H9 (cell line): ENCODE measurements around the gene SMARCD2. TPM values are rescaled to one million over a fixed set of nuclear protein-coding genes. Genes with fewer than 3 reads are reported as not detected.

Source experiments
- DNase-seq: peaks from one replicate; pipeline ENCODE4 v3.0.0-alpha.2; 2017
- H2AFZ ChIP-seq: one replicate; pipeline ENCODE4 v1.6.1; 2013; ENCODE audit warnings: mild to moderate bottlenecking, low read length, control low read depth, moderate library complexity
- H2AK5ac ChIP-seq: 2 replicates; pipeline ENCODE4 v1.6.1; 2013; ENCODE audit warnings: low read length, control low read depth, mixed read lengths; ENCODE audit not compliant: insufficient read length
- H2BK120ac ChIP-seq: one replicate; pipeline ENCODE4 v1.6.1; 2013; ENCODE audit warnings: low read depth, mild to moderate bottlenecking, low read length, control low read depth, inconsistent platforms; ENCODE audit not compliant: poor library complexity, severe bottlenecking
- H2BK12ac ChIP-seq: 2 replicates; pipeline ENCODE4 v1.6.1; 2013; ENCODE audit warnings: low read length, control low read depth, mixed read lengths, low read depth; ENCODE audit not compliant: insufficient read length
- H2BK15ac ChIP-seq: 2 replicates; pipeline ENCODE4 v1.6.1; 2013; ENCODE audit warnings: low read depth, low read length, control low read depth
- H2BK20ac ChIP-seq: one replicate; pipeline ENCODE4 v1.6.1; 2013; ENCODE audit warnings: low read depth, mild to moderate bottlenecking, low read length, control low read depth, inconsistent platforms; ENCODE audit not compliant: poor library complexity, severe bottlenecking
- H2BK5ac ChIP-seq: 2 replicates; pipeline ENCODE4 v1.6.1; 2013; ENCODE audit warnings: low read length, control low read depth, mixed read lengths; ENCODE audit not compliant: insufficient read length
- H3K14ac ChIP-seq: 2 replicates; pipeline ENCODE4 v1.6.1; 2013; ENCODE audit warnings: low read length, control low read depth; ENCODE audit not compliant: insufficient read depth
- H3K18ac ChIP-seq: 2 replicates; pipeline ENCODE4 v1.6.1; 2013; ENCODE audit warnings: low read depth, mild to moderate bottlenecking, mixed read lengths, low read length, control low read depth; ENCODE audit not compliant: insufficient read length
- H3K23ac ChIP-seq: 2 replicates; pipeline ENCODE4 v1.6.1; 2013; ENCODE audit warnings: low read length, control low read depth, mixed read lengths, low read depth; ENCODE audit not compliant: insufficient read length
- H3K23me2 ChIP-seq: 2 replicates; pipeline ENCODE4 v1.6.1; 2013; ENCODE audit warnings: low read depth, mild to moderate bottlenecking, mixed read lengths, low read length, control low read depth; ENCODE audit not compliant: insufficient read length, poor library complexity, severe bottlenecking
- H3K27ac ChIP-seq: 2 replicates; pipeline ENCODE4 v1.5.1; 2013; ENCODE audit warnings: low read length, control low read depth, mixed read lengths, low read depth; ENCODE audit not compliant: insufficient read length
- H3K27me3 ChIP-seq: 2 replicates; pipeline ENCODE4 v1.6.1; 2013; ENCODE audit warnings: low read length, control low read depth, inconsistent platforms; ENCODE audit not compliant: insufficient read depth
- H3K4ac ChIP-seq: 2 replicates; pipeline ENCODE4 v1.6.1; 2013; ENCODE audit warnings: low read depth, mild to moderate bottlenecking, control low read depth, inconsistent platforms, low read length, moderate library complexity
- H3K4me1 ChIP-seq: 2 replicates; pipeline ENCODE4 v1.6.1; 2013; ENCODE audit warnings: low read length, control low read depth, inconsistent platforms; ENCODE audit not compliant: insufficient read depth
- H3K4me2 ChIP-seq: 2 replicates; pipeline ENCODE4 v1.6.1; 2013; ENCODE audit warnings: low read length, control low read depth, mixed read lengths; ENCODE audit not compliant: insufficient read length, insufficient read depth
- H3K56ac ChIP-seq: 2 replicates; pipeline ENCODE4 v1.6.1; 2013; ENCODE audit warnings: low read depth, mild to moderate bottlenecking, mixed read lengths, low read length, control low read depth; ENCODE audit not compliant: insufficient read length
- H3K79me1 ChIP-seq: 2 replicates; pipeline ENCODE4 v1.6.1; 2013; ENCODE audit warnings: low read depth, mild to moderate bottlenecking, moderate library complexity, low read length, control low read depth, inconsistent platforms; ENCODE audit not compliant: insufficient read depth, poor library complexity, severe bottlenecking
- H3K79me2 ChIP-seq: 2 replicates; pipeline ENCODE4 v1.6.1; 2013; ENCODE audit warnings: low read length, control low read depth, inconsistent platforms; ENCODE audit not compliant: insufficient read depth
- H3K9ac ChIP-seq: 2 replicates; pipeline ENCODE4 v1.6.1; 2013; ENCODE audit warnings: low read length, control low read depth, mixed read lengths; ENCODE audit not compliant: insufficient read length; ENCODE audit errors: extremely low read depth
- H3K9me3 ChIP-seq: one replicate; pipeline ENCODE4 v1.6.1; 2013; ENCODE audit warnings: low read depth, low read length, inconsistent platforms; ENCODE audit not compliant: control insufficient read depth
- H3T11ph ChIP-seq: one replicate; pipeline ENCODE4 v1.6.1; 2013; ENCODE audit warnings: mild to moderate bottlenecking, low read length, control low read depth, inconsistent platforms
- H4K20me1 ChIP-seq: one replicate; pipeline ENCODE4 v1.6.1; 2013; ENCODE audit not compliant: control insufficient read depth, insufficient read length, insufficient read depth
- H4K5ac ChIP-seq: 2 replicates; pipeline ENCODE4 v1.6.1; 2013; ENCODE audit warnings: low read depth, mild to moderate bottlenecking, mixed read lengths, low read length, control low read depth; ENCODE audit not compliant: insufficient read length
- H4K8ac ChIP-seq: replicated peaks from 2 replicates; pipeline ENCODE4 v1.6.1; 2013; ENCODE audit warnings: low read length, control low read depth, mixed read lengths, low read depth; ENCODE audit not compliant: insufficient read length
- H4K91ac ChIP-seq: 2 replicates; pipeline ENCODE4 v1.6.1; 2013; ENCODE audit warnings: low read depth, mild to moderate bottlenecking, moderate library complexity, mixed read lengths, low read length, control low read depth; ENCODE audit not compliant: insufficient read length
- H3K27ac Mint-ChIP-seq, 3 experiments: 2 replicates in 2 of 3; 3 replicates in 1 of 3; pipeline ENCODE4 v1.8.0; 2020 to 2021; ENCODE audit warnings: mixed read lengths in 3 of 3, mild to moderate bottlenecking in 1 of 3, moderate library complexity in 1 of 3
- H3K27me3 Mint-ChIP-seq: 2 replicates; pipeline ENCODE4 v1.8.0; 2021; ENCODE audit warnings: low read depth, mild to moderate bottlenecking, moderate library complexity, mixed read lengths
- H3K36me3 Mint-ChIP-seq, 3 experiments: 2 replicates in 2 of 3; 3 replicates in 1 of 3; pipeline ENCODE4 v1.8.0; 2020 to 2021; ENCODE audit warnings: low read depth in 3 of 3, mixed read lengths in 3 of 3; ENCODE audit not compliant: insufficient read depth in 1 of 3
- H3K4me1 Mint-ChIP-seq, 2 experiments: 2 replicates each; pipeline ENCODE4 v1.8.0; 2020; ENCODE audit warnings: mixed read lengths in 2 of 2
- H3K4me3 Mint-ChIP-seq, 2 experiments: 2 replicates in 1 of 2; 3 replicates in 1 of 2; pipeline ENCODE4 v1.8.0; 2020 to 2021; ENCODE audit warnings: mild to moderate bottlenecking in 2 of 2, mixed read lengths in 2 of 2, moderate library complexity in 1 of 2
- H3K9me3 Mint-ChIP-seq, 2 experiments: 2 replicates in 1 of 2; 3 replicates in 1 of 2; pipeline ENCODE4 v1.8.0; 2020; ENCODE audit warnings: mild to moderate bottlenecking in 2 of 2, mixed read lengths in 2 of 2, moderate library complexity in 1 of 2
- WGBS: extraction: QIAGEN DNeasy Blood & Tissue Kit; methylation state at CpG from one replicate; pipeline ENCODE4 v1.1.7; 2013; ENCODE audit warnings: missing lambda C conversion rate, low lambda C conversion rate, mixed read lengths; ENCODE audit not compliant: insufficient read length; ENCODE audit errors: extremely low coverage; 5-methylcytosine and 5-hydroxymethylcytosine counted together
- total RNA-seq: library from RNA; stranded (reverse); gene quantifications from 2 replicates; pipeline ENCODE4 v1.2.1, GENCODE V29; 2021
- TF ChIP-seq, protein P1 (sequence below): fragments of 200-600 bp; sonication (generic); conservative IDR thresholded peaks from 3 replicates; pipeline ENCODE4 v1.8.0; 2021; ENCODE audit warnings: antibody characterized with exemption, mild to moderate bottlenecking

The SMARCD2 gene
- total RNA-seq, 1 experiment from 2014 or later, result 68.9 TPM

DNA sequence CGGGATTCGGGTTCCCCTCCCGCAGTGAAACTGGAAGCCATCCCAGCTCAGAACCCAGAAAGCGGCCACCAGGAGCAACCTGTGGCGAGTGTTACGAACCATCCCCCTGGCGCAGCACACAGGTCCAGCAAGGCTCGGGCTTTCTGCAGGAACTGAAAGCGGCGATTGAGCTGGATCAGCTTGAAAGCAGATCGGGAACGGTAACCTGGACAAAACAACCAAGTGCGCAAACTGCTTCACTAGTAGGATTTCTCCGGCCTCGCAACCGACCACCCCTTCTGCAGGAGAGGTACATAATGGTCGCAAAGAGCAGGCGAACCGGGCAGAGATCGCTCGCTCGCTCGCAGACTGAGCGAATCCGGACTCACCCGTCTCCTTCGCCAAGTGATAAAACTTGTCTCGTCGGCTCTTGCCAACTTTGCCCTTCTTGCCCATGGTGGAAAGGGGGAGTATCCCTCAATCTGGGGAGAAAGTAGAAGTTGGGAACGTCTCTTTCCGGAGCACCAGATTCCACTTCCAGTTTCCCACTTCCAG lies 15.9 kb downstream of the SMARCD2 start:
- DNase-seq, result no peak
- Histone ChIP-seq H2BK20ac (no peak overlapping the region), H3K23me2 (peaks cover 6% of the 10 kb centered on the region), H3T11ph (no peak overlapping the region), H3K4me1 (no peaks in the 10 kb centered on the region), H2BK5ac (no peak overlapping the region), H3K79me1 (peaks cover 3% of the 10 kb centered on the region), H2AK5ac (no peak overlapping the region), H3K23ac (no peak overlapping the region), H3K9ac (peak overlapping the region; percentile 88), H4K20me1 (no peaks in the 10 kb centered on the region), H2BK12ac (no peak overlapping the region), H2AFZ (no peak overlapping the region), H4K5ac (no peak overlapping the region), H3K18ac (no peak overlapping the region), H3K27ac (no peak overlapping the region), H3K27me3 (no peaks in the 10 kb centered on the region), H2BK120ac (no peak overlapping the region), H3K14ac (no peak overlapping the region), H4K91ac (no peak overlapping the region), H4K8ac (no peak overlapping the region), H3K79me2 (peaks cover 8% of the 10 kb centered on the region; the same call in 1 of the 2 replicates), H2BK15ac (no peak overlapping the region), H3K9me3 (no peaks in the 10 kb centered on the region), H3K4ac (no peak overlapping the region), H3K56ac (no peak overlapping the region), H3K4me2 (peak overlapping the region; percentile 69)
- H3K9me3 Mint-ChIP-seq, result no peaks in the 10 kb centered on the region; a peak in 1 of 5 replicates
- peaks cover 70 to 96% (median 76%) of the 10 kb centered on the region in 3 experiments for H3K36me3 Mint-ChIP-seq
- TF ChIP-seq, protein P1, sequence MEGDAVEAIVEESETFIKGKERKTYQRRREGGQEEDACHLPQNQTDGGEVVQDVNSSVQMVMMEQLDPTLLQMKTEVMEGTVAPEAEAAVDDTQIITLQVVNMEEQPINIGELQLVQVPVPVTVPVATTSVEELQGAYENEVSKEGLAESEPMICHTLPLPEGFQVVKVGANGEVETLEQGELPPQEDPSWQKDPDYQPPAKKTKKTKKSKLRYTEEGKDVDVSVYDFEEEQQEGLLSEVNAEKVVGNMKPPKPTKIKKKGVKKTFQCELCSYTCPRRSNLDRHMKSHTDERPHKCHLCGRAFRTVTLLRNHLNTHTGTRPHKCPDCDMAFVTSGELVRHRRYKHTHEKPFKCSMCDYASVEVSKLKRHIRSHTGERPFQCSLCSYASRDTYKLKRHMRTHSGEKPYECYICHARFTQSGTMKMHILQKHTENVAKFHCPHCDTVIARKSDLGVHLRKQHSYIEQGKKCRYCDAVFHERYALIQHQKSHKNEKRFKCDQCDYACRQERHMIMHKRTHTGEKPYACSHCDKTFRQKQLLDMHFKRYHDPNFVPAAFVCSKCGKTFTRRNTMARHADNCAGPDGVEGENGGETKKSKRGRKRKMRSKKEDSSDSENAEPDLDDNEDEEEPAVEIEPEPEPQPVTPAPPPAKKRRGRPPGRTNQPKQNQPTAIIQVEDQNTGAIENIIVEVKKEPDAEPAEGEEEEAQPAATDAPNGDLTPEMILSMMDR, result no peak
- peak overlapping the region; percentile 99 to 100 for H3K4me3 Mint-ChIP-seq
- no peaks in the 10 kb centered on the region; the same call in 1 of the 2 replicates for H3K27me3 Mint-ChIP-seq
- H3K27ac Mint-ChIP-seq, result peak overlapping the region; percentile 100
- H3K4me1 Mint-ChIP-seq, result peaks cover 12 to 16% of the 10 kb centered on the region in 2 experiments
- no CpG with 5 or more reads among the region's 31 CpGs for WGBS
